ENCODE results near the gene SLC7A11.

Gene SLC7A11

DNA sequence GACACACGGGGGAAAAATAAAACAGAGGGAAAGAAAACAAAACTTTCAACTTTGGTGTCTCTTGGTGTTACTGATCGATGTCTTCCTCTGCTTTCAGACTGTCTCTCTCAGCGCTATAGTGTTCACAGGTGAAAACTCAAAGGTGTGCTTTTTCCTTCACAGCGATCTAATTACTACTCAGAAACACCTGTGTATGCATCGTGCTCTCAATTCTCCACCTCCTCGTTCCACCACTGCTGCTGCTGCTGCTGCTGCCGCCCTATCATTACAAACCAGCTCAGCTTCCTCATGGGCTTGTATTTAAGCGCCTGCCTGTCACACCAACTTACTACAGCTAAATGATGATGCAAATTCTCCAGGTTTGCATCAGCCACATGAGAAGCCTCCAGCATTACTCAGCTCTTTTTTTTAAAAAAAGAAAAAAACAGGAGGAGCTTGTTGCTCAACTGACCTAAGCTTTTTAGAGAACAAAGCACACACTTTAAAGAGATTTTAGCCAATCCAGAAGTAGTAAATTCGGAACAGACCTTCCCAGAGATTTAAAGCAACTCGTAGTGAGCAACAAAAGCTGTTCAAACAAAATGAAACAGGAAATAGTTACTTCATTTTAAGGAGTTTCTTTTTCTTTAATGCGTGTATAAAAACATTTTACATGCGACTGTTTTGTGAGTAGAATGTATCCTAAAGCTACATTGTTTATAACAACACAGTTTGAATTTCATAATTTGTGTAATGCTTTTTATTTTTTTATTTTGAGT, at the start of gene SLC7A11:
Gene SLC7A11 (minus strand): TSS at position 274 of the 758 bp plus-strand sequence. CDS start 280 bp downstream, outside the sequence.
- CTCF ChIA-PET, result interaction anchor here (0.7 to 1.3 kb wide), 2 partner anchors 301 to 439 kb away, joined by 3 to 4 read pairs; no protein-coding TSS in a partner anchor
- peak within 1 kb of the TSS; percentile 71 for H3K4me3 ChIP-seq (ENCODE audit: low read depth, low read length)
- TF ChIP-seq, protein P1, sequence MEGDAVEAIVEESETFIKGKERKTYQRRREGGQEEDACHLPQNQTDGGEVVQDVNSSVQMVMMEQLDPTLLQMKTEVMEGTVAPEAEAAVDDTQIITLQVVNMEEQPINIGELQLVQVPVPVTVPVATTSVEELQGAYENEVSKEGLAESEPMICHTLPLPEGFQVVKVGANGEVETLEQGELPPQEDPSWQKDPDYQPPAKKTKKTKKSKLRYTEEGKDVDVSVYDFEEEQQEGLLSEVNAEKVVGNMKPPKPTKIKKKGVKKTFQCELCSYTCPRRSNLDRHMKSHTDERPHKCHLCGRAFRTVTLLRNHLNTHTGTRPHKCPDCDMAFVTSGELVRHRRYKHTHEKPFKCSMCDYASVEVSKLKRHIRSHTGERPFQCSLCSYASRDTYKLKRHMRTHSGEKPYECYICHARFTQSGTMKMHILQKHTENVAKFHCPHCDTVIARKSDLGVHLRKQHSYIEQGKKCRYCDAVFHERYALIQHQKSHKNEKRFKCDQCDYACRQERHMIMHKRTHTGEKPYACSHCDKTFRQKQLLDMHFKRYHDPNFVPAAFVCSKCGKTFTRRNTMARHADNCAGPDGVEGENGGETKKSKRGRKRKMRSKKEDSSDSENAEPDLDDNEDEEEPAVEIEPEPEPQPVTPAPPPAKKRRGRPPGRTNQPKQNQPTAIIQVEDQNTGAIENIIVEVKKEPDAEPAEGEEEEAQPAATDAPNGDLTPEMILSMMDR (IDR thresholded peaks at IDR 0.05; ENCODE audit: insufficient read depth, low read length, missing control alignments), result no peak
- POLR2A ChIA-PET, result interaction anchor here (0.6 to 1.7 kb wide), 4 partner anchors 10 to 265 kb away, joined by 3 to 6 read pairs (median 4); no protein-coding TSS in a partner anchor
- DNase-seq (ENCODE audit: low read depth, low spot score), result peak; percentile 98

DNA sequence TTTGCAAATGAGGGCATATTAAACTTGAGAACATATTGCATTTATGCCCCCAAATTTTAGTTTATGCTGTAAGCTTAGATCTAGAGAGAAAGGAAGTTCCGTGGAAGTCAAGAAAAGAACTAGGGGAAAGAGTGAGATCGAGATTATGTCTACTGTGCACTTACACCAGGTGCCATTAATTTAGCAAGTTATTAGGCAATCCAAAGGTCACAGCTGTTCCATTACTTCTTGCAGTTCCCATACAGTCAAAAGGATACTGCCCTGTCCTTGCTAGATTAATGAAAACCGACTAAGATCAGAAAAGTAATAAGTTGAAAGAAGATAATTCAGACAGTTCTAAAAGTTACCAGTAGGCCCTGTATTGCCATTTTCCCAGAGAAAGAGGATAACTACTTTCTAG, 49.3 kb upstream of the SLC7A11 start:
- H3K4me3 ChIP-seq (ENCODE audit: low read depth, low read length), result no peak overlapping the region
- TF ChIP-seq, protein P1 (IDR thresholded peaks at IDR 0.05; ENCODE audit: insufficient read depth, low read length, missing control alignments), result no peak
- ChIA-PET CTCF (no interaction called here), POLR2A (no interaction called here)
- no peak for DNase-seq (ENCODE audit: low read depth, low spot score)

DNA sequence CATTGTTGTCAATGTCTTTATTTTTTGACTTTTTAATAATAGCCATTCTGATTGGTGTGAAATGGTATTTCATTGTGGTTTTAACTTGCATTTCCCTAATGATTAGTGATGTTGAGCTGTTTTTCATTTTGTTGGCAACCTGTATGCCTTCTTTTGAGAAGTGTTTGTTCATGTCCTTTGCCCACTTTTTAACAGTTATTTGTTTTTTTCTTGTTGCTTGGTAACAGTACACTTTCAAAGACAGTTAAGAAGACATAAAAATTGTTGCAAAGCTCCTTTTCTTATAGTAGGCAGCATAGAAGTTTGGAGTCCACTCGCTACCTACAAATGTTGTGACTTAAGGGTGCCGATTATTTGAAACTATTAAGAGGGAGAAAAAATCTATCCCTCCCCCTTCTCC, 48.7 kb upstream of the SLC7A11 start:
- no peak for DNase-seq (ENCODE audit: low read depth, low spot score)
- ChIA-PET CTCF (no interaction called here), POLR2A (no interaction called here)
- H3K4me3 ChIP-seq (ENCODE audit: low read depth, low read length), result no peak overlapping the region
- TF ChIP-seq, protein P1 (IDR thresholded peaks at IDR 0.05; ENCODE audit: insufficient read depth, low read length, missing control alignments), result no peak

DNA sequence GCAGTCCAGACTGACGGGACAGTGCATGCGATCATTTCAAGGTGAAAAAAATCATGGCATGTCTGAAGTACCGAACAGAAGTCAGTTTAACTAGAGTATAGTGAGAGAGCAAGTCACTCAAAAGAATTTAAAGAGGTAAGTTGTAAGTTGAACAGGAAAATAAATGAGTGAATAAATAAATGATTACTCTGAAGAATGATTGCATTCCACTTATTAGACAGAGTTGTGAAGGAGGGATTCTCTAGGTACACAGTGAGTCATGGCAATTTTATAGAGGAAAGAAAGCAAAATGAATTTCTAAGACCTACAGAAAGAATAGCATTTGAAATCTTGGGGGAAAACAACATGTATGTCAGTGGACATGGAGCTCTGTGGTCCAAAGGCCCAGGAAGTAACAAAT, 37.1 kb upstream of the SLC7A11 start:
- no peak overlapping the region for H3K4me3 ChIP-seq (ENCODE audit: low read depth, low read length)
- POLR2A ChIA-PET, result no interaction called here
- no peak for DNase-seq (ENCODE audit: low read depth, low spot score)
- TF ChIP-seq, protein P1 (IDR thresholded peaks at IDR 0.05; ENCODE audit: insufficient read depth, low read length, missing control alignments), result no peak
- CTCF ChIA-PET, result interaction anchor here (0.7 kb wide), 1 partner anchor 15 kb away, joined by 3 read pairs; no protein-coding TSS in a partner anchor

DNA sequence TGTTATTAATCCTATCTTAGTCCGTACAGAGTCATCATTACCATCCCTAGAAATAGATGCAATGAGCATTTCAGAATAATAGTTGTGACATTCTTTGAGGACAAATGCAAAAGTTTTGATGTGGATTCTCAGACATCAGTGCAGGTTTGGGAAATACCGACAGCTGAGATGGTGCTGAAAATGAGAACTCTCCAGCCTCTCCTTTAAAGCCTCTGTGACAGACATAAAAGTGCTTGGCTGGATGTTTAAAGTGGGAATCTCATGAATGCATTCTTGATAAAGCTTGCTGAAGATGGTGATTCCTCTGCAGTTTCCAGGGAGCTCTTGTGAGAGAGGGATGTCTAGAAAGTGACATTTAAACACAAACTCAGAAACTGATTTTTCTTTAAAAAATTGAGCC, 35.0 kb upstream of the SLC7A11 start:
- ChIA-PET POLR2A (no interaction called here), CTCF (no interaction called here)
- no peak overlapping the region for H3K4me3 ChIP-seq (ENCODE audit: low read depth, low read length)
- TF ChIP-seq, protein P1 (IDR thresholded peaks at IDR 0.05; ENCODE audit: insufficient read depth, low read length, missing control alignments), result no peak
- no peak for DNase-seq (ENCODE audit: low read depth, low spot score)

DNA sequence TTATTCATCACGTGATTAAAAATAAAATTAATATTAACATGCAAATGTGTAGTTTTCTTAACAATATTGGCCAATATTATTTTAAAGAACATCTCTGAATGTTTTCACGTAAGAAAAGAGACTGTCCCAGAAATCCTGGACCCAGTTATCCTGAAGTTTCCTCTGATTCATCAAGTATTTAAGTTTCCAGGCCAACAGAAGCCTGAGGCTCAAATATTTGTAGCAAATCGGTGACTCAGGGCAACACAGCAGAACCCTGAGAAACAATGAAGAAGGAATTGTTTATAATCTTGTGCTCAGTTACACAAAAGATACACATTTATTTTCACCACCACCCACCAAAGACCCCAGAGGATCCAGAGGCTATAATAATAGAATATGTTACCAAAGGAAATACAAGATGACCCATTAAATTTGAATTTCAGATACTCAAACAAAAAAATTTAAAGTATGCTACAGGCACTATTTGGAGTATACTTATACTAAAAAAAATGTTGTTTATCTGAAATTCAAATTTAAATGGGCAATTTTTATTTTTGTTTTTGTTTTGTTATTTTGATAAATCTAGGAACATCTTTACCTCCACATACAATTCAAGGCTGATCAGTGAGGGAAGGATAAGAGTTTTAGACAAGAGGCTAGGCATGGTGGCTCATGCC, 33.9 kb upstream of the SLC7A11 start:
- peak; percentile 51 for DNase-seq (ENCODE audit: low read depth, low spot score)
- H3K4me3 ChIP-seq (ENCODE audit: low read depth, low read length), result no peak overlapping the region
- ChIA-PET CTCF (no interaction called here), POLR2A (no interaction called here)
- TF ChIP-seq, protein P1 (IDR thresholded peaks at IDR 0.05; ENCODE audit: insufficient read depth, low read length, missing control alignments), result no peak

All from AG04449 (cell line).